Naive thymus-derived CD4-positive, alpha-beta T cell (primary cell): ENCODE data around the gene PIM2. TPM values are rescaled to one million over a fixed set of nuclear protein-coding genes. Genes with fewer than 3 reads are reported as not detected.
"Not testable (repeated sequence)": the region's sequence is repeated elsewhere in the genome, so short reads cannot be mapped to it uniquely, and the experiment has no call there.

Source experiments
- ATAC-seq: fragments of 150-1000 bp; cut with Tn5 transposase; 2 replicates; pipeline ENCODE4 v1.10.0; 2021; ENCODE audit warnings: mild to moderate bottlenecking, moderate library complexity
- CTCF ChIA-PET: fragments of 350-600 bp; sonication (Branson Sonifier 250); formaldehyde crosslinking; loops from one replicate; lab custom pipeline; 2021; ENCODE audit warnings: antibody characterized with exemption; lab: Charles Lee
- POLR2A ChIA-PET: fragments of 350-600 bp; sonication (Branson Sonifier 250); formaldehyde crosslinking; loops from one replicate; lab custom pipeline; 2021; ENCODE audit warnings: antibody characterized with exemption, inconsistent platforms; lab: Charles Lee
- DNase-seq, 9 donors: peaks; one replicate each; pipeline versions ENCODE4 v3.0.0 to v3.0.0-alpha.2; 2020 to 2022; ENCODE audit warnings: mixed read lengths in 1 of 9
- H3K27ac ChIP-seq: one replicate; pipeline ENCODE4 v1.7.0; 2013; ENCODE audit warnings: mild to moderate bottlenecking, low read depth, low read length, moderate library complexity
- H3K27me3 ChIP-seq, 2 donors: one replicate each; pipeline ENCODE4 v1.7.0; 2013; ENCODE audit warnings: low read length in 2 of 2, mild to moderate bottlenecking in 2 of 2, moderate library complexity in 2 of 2; ENCODE audit not compliant: control insufficient read depth in 2 of 2, insufficient read depth in 2 of 2
- H3K36me3 ChIP-seq, 3 experiments: 1 replicate in 2 of 3; 2 replicates in 1 of 3; pipeline ENCODE4 v1.7.0; 2013; ENCODE audit warnings: low read length in 3 of 3, mild to moderate bottlenecking in 3 of 3, moderate library complexity in 1 of 3; ENCODE audit not compliant: insufficient read depth in 3 of 3, control insufficient read depth in 2 of 3
- H3K4me1 ChIP-seq, 2 donors: one replicate each; pipeline ENCODE4 v1.7.0; 2013; ENCODE audit warnings: low read length in 2 of 2, mild to moderate bottlenecking in 2 of 2, moderate library complexity in 1 of 2; ENCODE audit not compliant: control insufficient read depth in 2 of 2, insufficient read depth in 2 of 2
- H3K4me3 ChIP-seq: 2 replicates; pipeline ENCODE4 v1.7.0; 2013; ENCODE audit warnings: mild to moderate bottlenecking, low read length
- H3K9me3 ChIP-seq, 3 experiments: 1 replicate in 2 of 3; 2 replicates in 1 of 3; pipeline ENCODE4 v1.7.0; 2013; ENCODE audit warnings: low read length in 3 of 3; ENCODE audit not compliant: control insufficient read depth in 2 of 3
- H3K27ac Mint-ChIP-seq, 9 donors: one replicate each; pipeline ENCODE4 v1.8.0; 2020 to 2022; ENCODE audit warnings: mixed read lengths in 9 of 9, mild to moderate bottlenecking in 8 of 9, moderate library complexity in 5 of 9, inconsistent platforms in 2 of 9
- H3K27me3 Mint-ChIP-seq, 5 donors: one replicate each; pipeline ENCODE4 v1.8.0; 2021 to 2022; ENCODE audit warnings: mixed read lengths in 5 of 5, mild to moderate bottlenecking in 1 of 5
- H3K36me3 Mint-ChIP-seq, 5 donors: one replicate each; pipeline ENCODE4 v1.8.0; 2020 to 2022; ENCODE audit warnings: mixed read lengths in 5 of 5, mild to moderate bottlenecking in 3 of 5, inconsistent platforms in 1 of 5
- H3K4me1 Mint-ChIP-seq, 7 donors: one replicate each; pipeline ENCODE4 v1.8.0; 2020 to 2022; ENCODE audit warnings: mixed read lengths in 7 of 7, mild to moderate bottlenecking in 3 of 7, inconsistent platforms in 1 of 7
- H3K4me3 Mint-ChIP-seq, 10 donors: one replicate each; pipeline ENCODE4 v1.8.0; 2020 to 2022; ENCODE audit warnings: mild to moderate bottlenecking in 10 of 10, mixed read lengths in 10 of 10, moderate library complexity in 6 of 10, inconsistent platforms in 2 of 10
- H3K9me3 Mint-ChIP-seq, 11 donors: one replicate each; pipeline ENCODE4 v1.8.0; 2020 to 2022; ENCODE audit warnings: mixed read lengths in 11 of 11, mild to moderate bottlenecking in 4 of 11, inconsistent platforms in 1 of 11, moderate library complexity in 1 of 11
- intact Hi-C, 2 donors: fragments of 100-400 bp; cut with micrococcal nuclease; formaldehyde crosslinking; loops; one replicate each; pipeline ENCODE4 v1.15.1; 2023
- polyA plus RNA-seq, 2 donors: library from polyadenylated mRNA; unstranded; fragments of 300-500 nt; fragmentation: Illumina TruSeq; gene quantifications; one replicate each; pipeline ENCODE4 v1.2.3, GENCODE V29; 2021
- total RNA-seq, 6 experiments: library from RNA in 5 of 6; stranded (reverse) in 5 of 6; gene quantifications; 1 replicate in 5 of 6; 2 replicates in 1 of 6; pipeline ENCODE4 v1.2.3 and lab custom pipeline; 2021 to 2026

PIM2 gene
- total and polyA plus RNA-seq, 7 experiments from 2014 or later: 144 to 463 (median 295) TPM

DNA sequence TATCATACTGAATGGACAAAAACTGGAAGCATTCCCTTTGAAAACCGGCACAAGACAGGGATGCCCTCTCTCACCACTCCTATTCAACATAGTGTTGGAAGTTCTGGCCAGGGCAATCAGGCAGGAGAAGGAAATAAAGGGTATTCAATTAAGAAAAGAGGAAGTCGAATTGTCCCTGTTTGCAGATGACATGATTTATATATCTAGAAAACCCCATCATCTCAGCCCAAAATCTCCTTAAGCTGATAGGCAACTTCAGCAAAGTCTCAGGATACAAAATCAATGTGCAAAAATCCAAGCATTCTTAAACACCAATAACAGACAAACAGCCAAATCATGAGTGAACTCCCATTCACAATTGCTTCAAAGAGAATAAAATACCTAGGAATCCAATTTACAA, 46.8 kb downstream of the PIM2 start:
- H3K27ac ChIP-seq, CTCF ChIA-PET, H3K27me3 ChIP-seq, ATAC-seq, H3K36me3 ChIP-seq, H3K4me1 ChIP-seq, H3K9me3 Mint-ChIP-seq, H3K4me3 ChIP-seq, H3K27ac Mint-ChIP-seq, H3K4me3 Mint-ChIP-seq, H3K36me3 Mint-ChIP-seq, H3K27me3 Mint-ChIP-seq, intact Hi-C loops, H3K9me3 ChIP-seq, POLR2A ChIA-PET, DNase-seq, H3K4me1 Mint-ChIP-seq: not testable (repeated sequence)

DNA sequence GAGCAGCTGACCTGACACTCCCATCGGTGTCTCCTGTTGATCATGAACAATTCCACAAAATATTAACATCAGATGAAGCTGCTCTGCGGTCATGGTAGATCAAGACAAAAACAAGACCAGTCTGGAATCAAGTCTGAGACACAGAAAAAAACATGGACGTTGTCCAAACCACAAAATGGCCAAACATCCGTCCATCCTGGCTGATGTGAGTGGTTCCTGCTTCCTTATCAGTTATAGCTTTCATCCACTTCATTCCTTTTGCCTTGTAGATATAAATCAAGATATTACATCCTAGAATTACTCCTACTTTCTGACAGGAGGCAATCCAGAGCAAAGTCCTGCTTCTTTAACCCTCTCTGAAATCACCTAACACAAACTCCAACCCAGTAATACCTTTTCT, 54.6 kb downstream of the PIM2 start:
- H3K9me3 Mint-ChIP-seq: peaks cover 0 to 1% (median 0%) of the 10 kb centered on the region in 11 donors

More for the DNA sequence above, 54.6 kb downstream of the PIM2 start:
- ChIA-PET POLR2A (no interaction called here), CTCF (no interaction called here)
- H3K27me3 ChIP-seq: no peaks in the 10 kb centered on the region
- H3K27ac ChIP-seq: no peak overlapping the region
- Mint-ChIP-seq H3K36me3 (no peaks in the 10 kb centered on the region), H3K4me1 (no peaks in the 10 kb centered on the region), H3K27ac (no peak overlapping the region), H3K4me3 (no peak overlapping the region), H3K27me3 (peaks cover 0 to 4% (median 0%) of the 10 kb centered on the region in 5 donors)
- intact Hi-C loops: no loop called here
- H3K36me3 ChIP-seq: no peaks in the 10 kb centered on the region
- no peak overlapping the region for H3K4me3 ChIP-seq
- no peaks in the 10 kb centered on the region for H3K4me1 ChIP-seq
- DNase-seq (no peak), ATAC-seq (no peak)
- no peaks in the 10 kb centered on the region for H3K9me3 ChIP-seq

Other genes with a start within 250 kb of the PIM2 start
- 100 to 1,000 TPM in 4 of 5 experiments, 10 to 100 TPM in 1; 92.2 to 164 (median 105) TPM for gene WAS, start 235.2 kb downstream of the PIM2 start, total RNA-seq
- gene WAS, start 235.2 kb downstream of the PIM2 start, polyA plus RNA-seq: 10 to 100 TPM; 18.6 to 28.8 TPM
- 10 to 100 TPM in 1 of 5 experiments, 1 to 10 TPM in 4; 4.6 to 23.3 (median 8.6) TPM for gene SUV39H1, start 222.3 kb downstream of the PIM2 start, total RNA-seq
- gene SUV39H1, start 222.3 kb downstream of the PIM2 start, polyA plus RNA-seq: 10 to 100 TPM; 10.1 to 13.6 TPM
- not detected for gene GLOD5, start 157.3 kb downstream of the PIM2 start, total RNA-seq
- not detected for gene GLOD5, start 157.3 kb downstream of the PIM2 start, polyA plus RNA-seq
- gene GATA1, start 132.4 kb downstream of the PIM2 start, total RNA-seq: 1 to 10 TPM in 1 of 5 experiments, under 1 TPM in 1, not detected in 3; 0.45 to 1.2 TPM
- gene GATA1, start 132.4 kb downstream of the PIM2 start, polyA plus RNA-seq: not detected
- 100 to 1,000 TPM in 2 of 5 experiments, 10 to 100 TPM in 3; 84.3 to 135 (median 96.1) TPM for gene HDAC6, start 117.0 kb downstream of the PIM2 start, total RNA-seq
- gene HDAC6, start 117.0 kb downstream of the PIM2 start, polyA plus RNA-seq: 10 to 100 TPM; 13.3 to 20.1 TPM
- not detected for gene ERAS, start 92.5 kb downstream of the PIM2 start, total RNA-seq
- gene ERAS, start 92.5 kb downstream of the PIM2 start, polyA plus RNA-seq: not detected
- 10 to 100 TPM in 1 of 5 experiments, 1 to 10 TPM in 3, under 1 TPM in 1; 0.36 to 14.0 (median 3.5) TPM for gene PCSK1N, start 83.4 kb downstream of the PIM2 start, total RNA-seq
- 1 to 10 TPM; 6.0 to 7.9 TPM for gene PCSK1N, start 83.4 kb downstream of the PIM2 start, polyA plus RNA-seq
- gene TIMM17B, start 21.3 kb downstream of the PIM2 start, total RNA-seq: 10 to 100 TPM; 41.1 to 46.6 (median 44.2) TPM
- 10 to 100 TPM; 55.8 to 57.0 TPM for gene TIMM17B, start 21.3 kb downstream of the PIM2 start, polyA plus RNA-seq
- 10 to 100 TPM; 64.1 to 89.5 (median 74.6) TPM for gene PQBP1, start 21.1 kb downstream of the PIM2 start, total RNA-seq
- gene PQBP1, start 21.1 kb downstream of the PIM2 start, polyA plus RNA-seq: 100 to 1,000 TPM; 110 to 125 TPM
- 10 to 100 TPM; 13.9 to 36.7 (median 18.5) TPM for gene SLC35A2, start 7.4 kb downstream of the PIM2 start, total RNA-seq
- 1 to 10 TPM; 6.7 to 8.1 TPM for gene SLC35A2, start 7.4 kb downstream of the PIM2 start, polyA plus RNA-seq
- gene OTUD5, start 38.6 kb upstream of the PIM2 start, total RNA-seq: 10 to 100 TPM; 62.5 to 95.5 (median 90.4) TPM
- 10 to 100 TPM; 17.2 to 33.8 TPM for gene OTUD5, start 38.6 kb upstream of the PIM2 start, polyA plus RNA-seq
- 1 to 10 TPM; 1.4 to 5.8 (median 2.3) TPM for gene KCND1, start 52.8 kb upstream of the PIM2 start, total RNA-seq
- gene KCND1, start 52.8 kb upstream of the PIM2 start, polyA plus RNA-seq: under 1 TPM in 1 of 2 donors, not detected in 1; 0.07 TPM
- gene GRIPAP1, start 83.2 kb upstream of the PIM2 start, total RNA-seq: 100 to 1,000 TPM; 103 to 108 (median 105) TPM
- gene GRIPAP1, start 83.2 kb upstream of the PIM2 start, polyA plus RNA-seq: 10 to 100 TPM; 13.6 to 24.9 TPM
- gene TFE3, start 124.3 kb upstream of the PIM2 start, total RNA-seq: 10 to 100 TPM; 26.2 to 54.2 (median 30.5) TPM
- gene TFE3, start 124.3 kb upstream of the PIM2 start, polyA plus RNA-seq: 1 to 10 TPM; 2.2 to 4.3 TPM
- gene CCDC120, start 140.0 kb upstream of the PIM2 start, total RNA-seq: 10 to 100 TPM in 4 of 5 experiments, 1 to 10 TPM in 1; 7.6 to 15.1 (median 11.3) TPM
- 1 to 10 TPM; 1.3 to 1.6 TPM for gene CCDC120, start 140.0 kb upstream of the PIM2 start, polyA plus RNA-seq
- gene PRAF2, start 155.0 kb upstream of the PIM2 start, total RNA-seq: 10 to 100 TPM; 15.9 to 28.3 (median 20.4) TPM
- 10 to 100 TPM; 46.1 to 56.4 TPM for gene PRAF2, start 155.0 kb upstream of the PIM2 start, polyA plus RNA-seq
- gene WDR45, start 160.9 kb upstream of the PIM2 start, total RNA-seq: 100 to 1,000 TPM in 2 of 5 experiments, 10 to 100 TPM in 3; 51.4 to 115 (median 80.0) TPM
- 10 to 100 TPM; 38.3 to 54.2 TPM for gene WDR45, start 160.9 kb upstream of the PIM2 start, polyA plus RNA-seq
- 10 to 100 TPM; 11.3 to 30.9 (median 18.9) TPM for gene GPKOW, start 204.7 kb upstream of the PIM2 start, total RNA-seq
- gene GPKOW, start 204.7 kb upstream of the PIM2 start, polyA plus RNA-seq: 10 to 100 TPM; 30.7 to 42.4 TPM
- gene MAGIX, start 243.7 kb upstream of the PIM2 start, total RNA-seq: 1 to 10 TPM; 1.5 to 2.6 (median 2.1) TPM
- gene MAGIX, start 243.7 kb upstream of the PIM2 start, polyA plus RNA-seq: 1 to 10 TPM in 1 of 2 donors, under 1 TPM in 1; 0.38 to 1.0 TPM